Loucy (cell line): ENCODE measurements around the gene COL23A1.

Experiments
- EZH2phosphoT487 ChIP-seq: fragments of 200-600 bp; IDR thresholded peaks from 2 replicates; pipeline ENCODE4 v1.6.1; 2018; ENCODE audit warnings: antibody characterized with exemption, mild to moderate bottlenecking, moderate library complexity, borderline replicate concordance
- TF ChIP-seq, protein P1 (sequence below): fragments of 200-600 bp; sonication (generic); conservative IDR thresholded peaks from 2 replicates; pipeline ENCODE4 v1.5.1; 2014; ENCODE audit warnings: mild to moderate bottlenecking, antibody characterized with exemption, low read length

DNA sequence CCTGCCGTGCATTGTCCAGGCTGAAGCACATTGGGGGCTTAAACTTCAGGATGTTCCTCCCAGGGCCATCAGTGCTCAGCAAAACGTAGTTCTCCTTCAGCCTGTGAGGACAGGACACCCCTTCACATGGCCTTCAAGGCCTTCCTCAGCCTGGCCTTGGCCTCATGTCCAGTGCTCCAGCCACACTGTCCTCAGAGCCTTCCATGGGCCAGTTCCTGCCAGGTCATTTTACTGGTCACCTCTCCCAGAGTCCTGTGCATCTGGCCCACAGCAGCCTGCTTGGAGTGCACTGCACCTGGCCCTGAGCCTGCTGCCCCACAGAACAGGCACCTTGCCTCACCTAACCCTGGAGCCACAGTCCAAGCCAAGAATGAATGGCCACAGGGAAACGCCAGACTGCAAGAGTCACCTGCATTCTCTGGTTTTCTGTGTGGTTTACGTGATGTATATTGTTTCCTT lies 377.2 kb downstream of the COL23A1 start:
- TF ChIP-seq, protein P1, sequence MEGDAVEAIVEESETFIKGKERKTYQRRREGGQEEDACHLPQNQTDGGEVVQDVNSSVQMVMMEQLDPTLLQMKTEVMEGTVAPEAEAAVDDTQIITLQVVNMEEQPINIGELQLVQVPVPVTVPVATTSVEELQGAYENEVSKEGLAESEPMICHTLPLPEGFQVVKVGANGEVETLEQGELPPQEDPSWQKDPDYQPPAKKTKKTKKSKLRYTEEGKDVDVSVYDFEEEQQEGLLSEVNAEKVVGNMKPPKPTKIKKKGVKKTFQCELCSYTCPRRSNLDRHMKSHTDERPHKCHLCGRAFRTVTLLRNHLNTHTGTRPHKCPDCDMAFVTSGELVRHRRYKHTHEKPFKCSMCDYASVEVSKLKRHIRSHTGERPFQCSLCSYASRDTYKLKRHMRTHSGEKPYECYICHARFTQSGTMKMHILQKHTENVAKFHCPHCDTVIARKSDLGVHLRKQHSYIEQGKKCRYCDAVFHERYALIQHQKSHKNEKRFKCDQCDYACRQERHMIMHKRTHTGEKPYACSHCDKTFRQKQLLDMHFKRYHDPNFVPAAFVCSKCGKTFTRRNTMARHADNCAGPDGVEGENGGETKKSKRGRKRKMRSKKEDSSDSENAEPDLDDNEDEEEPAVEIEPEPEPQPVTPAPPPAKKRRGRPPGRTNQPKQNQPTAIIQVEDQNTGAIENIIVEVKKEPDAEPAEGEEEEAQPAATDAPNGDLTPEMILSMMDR = no peak
- TF ChIP-seq EZH2phosphoT487 = no peak
